HG03139 (cell line): Measurements from ENCODE around the gene ERVW-1.
"Not testable (repeated sequence)": the region's sequence is repeated elsewhere in the genome, so short reads cannot be mapped to it uniquely, and the experiment has no call there.

ENCODE experiments used
- ATAC-seq: cut with Tn5 transposase; IDR thresholded peaks from one replicate; pipeline ENCODE4 v1.9.1; 2021; ENCODE audit not compliant: unreplicated experiment

The ERVW-1 gene

DNA sequence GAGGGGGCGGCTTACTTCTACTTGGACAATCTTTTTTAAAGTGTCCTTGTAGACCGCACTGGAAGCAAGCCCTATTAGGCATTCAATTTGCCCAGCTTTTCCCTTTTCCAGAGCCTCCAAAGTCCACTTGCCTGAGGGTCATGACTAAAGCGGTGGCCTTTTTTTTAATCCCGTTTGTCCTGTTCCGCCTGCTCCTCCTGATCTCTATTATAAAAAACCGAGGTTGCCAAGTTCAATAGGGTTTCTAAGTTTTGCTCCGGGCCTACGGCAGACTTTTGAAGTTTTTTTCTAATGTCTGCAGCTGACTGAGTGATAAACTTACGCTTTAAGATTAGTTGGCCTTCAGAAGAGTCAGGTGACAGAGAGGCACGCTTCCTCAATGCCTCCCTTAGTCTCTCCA, 3.8 kb downstream of the ERVW-1 start:
- not testable (repeated sequence) for ATAC-seq

DNA sequence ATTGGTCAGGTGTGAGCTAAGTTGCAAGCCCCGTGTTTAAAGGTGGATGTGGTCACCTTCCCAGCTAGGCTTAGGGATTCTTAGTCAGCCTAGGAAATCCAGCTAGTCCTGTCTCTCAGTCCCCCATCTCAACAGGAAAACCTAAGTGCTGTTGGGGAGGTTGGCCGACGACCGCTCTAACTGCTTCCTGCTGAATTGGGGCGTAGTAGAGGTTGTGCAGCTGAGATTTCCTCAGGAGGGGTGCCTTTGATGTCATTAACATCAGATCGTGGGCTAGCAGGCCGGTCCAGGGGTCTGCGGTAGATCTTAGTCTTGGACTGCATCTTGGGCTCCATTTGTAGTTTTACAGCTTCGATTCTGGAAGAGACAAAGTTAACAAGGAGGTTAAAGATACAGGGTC, 9.2 kb downstream of the ERVW-1 start:
- not testable (repeated sequence) for ATAC-seq

DNA sequence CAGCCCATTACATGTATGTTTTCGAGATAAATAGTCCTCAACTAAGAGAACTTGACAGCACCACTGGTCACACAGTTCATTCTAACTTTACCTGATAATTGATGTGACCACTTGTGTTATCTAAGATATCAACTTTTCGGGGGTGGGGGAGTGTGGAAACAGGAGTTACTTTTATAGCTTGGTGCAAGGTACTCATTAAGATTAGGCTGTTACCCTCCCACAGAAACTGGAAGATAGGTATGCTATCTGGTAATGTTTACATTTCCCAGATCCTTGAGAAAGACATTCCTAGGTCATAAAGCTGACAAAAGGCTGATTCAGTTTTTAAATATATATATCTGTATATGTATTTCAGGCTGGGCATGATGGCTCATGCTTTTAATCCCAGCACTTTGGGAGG, 11.1 kb downstream of the ERVW-1 start:
- no peak for ATAC-seq

DNA sequence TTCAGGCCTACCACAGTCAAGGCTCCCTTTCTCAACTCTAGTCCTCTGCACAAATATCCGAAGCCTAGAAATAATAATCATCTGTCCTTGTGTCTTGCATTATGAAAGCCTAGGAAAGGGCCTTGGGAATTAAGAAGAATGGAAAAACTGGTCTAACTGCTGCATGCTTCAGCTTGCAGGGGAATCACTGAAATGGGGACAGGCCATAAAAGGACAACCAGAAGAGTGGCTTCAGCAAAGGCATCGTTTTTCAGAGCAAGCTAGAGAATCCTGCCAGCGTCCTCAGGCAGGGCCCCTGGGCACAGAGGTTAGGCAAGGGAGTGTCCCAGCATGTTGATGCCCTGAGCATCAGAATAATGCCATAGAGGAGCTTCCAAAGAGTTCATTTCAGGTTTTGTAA, 13.2 kb downstream of the ERVW-1 start:
- ATAC-seq, result no peak

DNA sequence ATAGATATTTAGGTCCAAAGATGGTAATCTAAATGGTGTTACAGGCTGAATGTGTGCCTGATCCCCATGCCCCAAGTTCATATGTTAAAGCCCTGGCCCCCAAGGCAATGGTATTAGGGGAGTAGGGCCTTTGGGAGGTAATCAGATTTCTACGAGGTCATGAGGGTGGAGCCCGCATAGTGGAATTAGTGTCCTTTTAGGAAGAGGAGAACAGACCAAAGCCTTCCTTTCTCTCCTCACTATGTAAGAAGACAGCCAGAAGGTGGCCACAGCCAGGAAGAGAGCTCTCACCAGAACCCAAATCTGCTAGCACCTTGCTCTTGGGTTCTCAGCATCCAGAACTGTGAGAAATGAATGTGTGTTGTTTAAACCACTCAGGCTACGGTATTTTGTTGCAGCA, 15.2 kb downstream of the ERVW-1 start:
- no peak for ATAC-seq

DNA sequence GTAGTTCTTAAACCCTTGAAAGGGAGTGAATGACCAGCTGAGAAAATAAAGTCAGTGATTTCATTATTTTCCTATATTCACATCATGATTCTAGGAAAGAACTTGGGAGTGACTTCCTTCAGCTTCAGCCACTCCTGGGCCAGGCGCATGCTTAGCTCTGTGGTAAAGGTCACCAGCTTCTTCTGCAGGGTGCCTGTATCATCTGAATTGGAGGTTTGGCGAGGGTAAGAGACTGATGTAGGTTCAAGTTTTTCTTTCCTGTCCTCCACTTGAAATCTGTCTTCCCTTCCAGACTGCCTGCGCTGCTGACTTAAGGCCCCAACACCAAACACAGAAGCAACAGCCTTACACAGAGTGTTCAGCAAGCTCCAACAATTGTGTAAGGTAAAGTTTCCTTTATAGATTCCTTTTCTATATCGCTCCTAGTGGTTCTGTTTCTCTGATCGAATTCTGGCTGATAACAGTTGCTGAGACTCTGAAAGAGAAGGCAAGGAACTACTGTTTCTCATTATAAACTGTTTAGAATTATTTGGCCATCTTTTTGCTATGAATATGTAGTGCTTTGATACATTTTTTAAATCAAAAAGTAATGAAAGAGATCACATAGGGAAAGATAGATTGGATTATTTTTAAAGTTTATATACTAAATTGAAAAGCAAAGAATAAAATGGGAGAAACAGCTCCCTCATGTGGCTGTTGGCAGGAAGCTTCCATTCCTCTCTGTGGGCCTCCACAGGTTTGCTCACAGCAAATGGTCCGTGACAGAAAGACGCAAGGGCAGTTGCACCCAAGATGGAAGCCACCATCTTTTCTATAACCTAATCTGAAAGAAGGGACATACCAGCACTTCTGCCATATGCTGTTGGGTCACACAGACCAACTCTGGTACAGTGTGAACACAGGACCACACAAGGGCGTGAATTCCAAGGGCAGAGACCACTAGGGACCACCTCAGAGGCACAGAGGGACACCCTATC, 16.4 kb downstream of the ERVW-1 start:
- ATAC-seq, result peak; percentile 76

DNA sequence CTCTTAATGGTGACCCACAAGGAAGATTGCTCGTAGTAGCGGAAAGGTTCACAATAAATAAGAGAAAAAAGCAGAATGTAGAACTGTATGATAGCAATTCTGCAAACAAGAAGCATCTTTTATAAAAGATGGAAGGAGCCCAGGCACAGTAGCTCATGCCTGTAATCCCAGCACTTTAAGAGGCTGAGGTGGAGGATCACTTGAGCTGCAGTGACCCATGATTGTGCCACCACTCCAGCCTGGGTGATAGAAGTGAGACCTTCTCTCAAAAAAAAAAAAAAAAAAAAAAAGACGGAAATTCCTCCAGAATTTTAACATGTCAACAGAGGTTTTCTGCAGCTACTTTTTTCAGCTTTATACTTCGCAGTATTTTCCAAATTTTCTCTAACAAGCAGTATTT, 17.2 kb downstream of the ERVW-1 start:
- ATAC-seq, result no peak

DNA sequence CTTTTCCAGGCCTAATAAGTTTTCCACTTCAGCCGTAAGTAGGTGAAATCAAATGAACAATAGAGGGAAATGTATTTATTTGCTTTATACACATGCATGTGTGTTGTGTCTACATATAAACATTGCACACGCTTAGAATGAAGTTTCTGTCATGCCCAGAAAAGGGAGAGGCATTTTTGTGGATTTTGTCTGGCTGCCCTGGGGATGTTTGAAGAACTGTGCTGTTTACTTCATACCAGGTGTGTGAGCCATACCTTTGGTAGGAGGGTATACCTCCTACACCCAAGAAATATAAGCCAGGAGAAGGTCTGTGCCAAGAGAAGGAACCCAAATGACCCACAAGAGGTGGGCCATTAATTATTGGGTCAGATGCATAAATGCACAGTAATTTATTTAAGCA, 17.6 kb downstream of the ERVW-1 start:
- ATAC-seq, result no peak

DNA sequence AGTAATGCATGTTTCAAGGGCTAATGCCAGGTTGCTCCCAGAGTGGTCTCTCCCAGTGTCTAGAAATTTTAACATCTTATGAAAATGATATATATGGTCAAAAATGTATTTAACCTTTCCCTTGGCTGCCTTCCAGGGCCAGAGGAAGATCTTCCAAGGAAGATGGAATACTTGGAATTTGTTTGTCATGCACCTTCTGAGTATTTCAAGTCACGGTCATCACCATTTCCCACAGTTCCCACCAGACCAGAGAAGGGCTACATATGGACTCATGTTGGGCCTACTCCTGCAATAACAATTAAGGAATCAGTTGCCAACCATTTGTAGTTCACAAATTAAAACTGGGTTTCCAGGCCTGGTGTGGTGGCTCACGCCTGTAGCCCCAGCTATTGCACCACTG, 21.5 kb downstream of the ERVW-1 start:
- no peak for ATAC-seq

DNA sequence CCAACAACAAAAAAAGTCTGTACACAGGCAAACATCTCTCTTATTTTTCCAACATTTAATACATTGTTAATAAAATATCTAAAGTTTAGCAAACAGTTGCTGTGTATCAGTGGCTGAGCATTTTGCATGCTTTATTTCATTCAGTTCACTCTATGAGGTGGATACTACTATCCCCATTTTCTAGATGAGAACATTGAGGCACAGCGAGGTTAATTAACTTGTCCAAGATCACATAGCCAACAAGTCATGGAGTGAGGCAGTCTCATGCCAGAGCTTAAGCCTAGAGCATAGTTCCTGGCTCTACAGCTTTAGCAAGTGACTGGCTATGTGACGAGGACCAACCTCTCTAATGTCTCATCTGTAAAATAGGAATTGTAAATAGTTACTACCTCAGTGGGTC, 26.1 kb downstream of the ERVW-1 start:
- ATAC-seq, result no peak

DNA sequence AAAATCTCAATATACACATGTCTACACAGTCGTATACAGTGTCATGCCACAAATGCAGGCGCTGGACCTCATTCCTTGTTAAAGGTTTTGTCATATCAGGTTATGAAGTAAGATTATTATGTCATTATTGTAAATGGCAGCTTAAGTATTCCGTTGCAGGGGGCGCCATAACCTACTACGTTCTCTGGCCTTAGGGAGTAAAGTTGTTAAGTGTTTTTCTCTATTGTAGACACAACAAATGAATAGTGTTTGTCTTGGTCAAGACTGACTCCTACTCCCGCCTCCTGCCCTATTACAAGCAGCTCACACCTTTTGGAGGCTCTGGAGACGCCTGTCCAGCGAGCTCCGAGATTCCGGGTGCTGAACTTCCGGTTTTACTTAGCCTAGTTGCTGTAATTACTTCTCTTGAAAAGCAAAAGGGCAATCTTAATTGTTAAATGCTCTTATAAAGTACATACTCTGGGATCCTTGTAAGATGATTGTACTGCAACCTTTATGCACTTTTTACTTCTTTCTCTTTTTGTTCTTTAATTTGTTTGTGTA, 29.5 kb downstream of the ERVW-1 start:
- peak; percentile 39 for ATAC-seq

DNA sequence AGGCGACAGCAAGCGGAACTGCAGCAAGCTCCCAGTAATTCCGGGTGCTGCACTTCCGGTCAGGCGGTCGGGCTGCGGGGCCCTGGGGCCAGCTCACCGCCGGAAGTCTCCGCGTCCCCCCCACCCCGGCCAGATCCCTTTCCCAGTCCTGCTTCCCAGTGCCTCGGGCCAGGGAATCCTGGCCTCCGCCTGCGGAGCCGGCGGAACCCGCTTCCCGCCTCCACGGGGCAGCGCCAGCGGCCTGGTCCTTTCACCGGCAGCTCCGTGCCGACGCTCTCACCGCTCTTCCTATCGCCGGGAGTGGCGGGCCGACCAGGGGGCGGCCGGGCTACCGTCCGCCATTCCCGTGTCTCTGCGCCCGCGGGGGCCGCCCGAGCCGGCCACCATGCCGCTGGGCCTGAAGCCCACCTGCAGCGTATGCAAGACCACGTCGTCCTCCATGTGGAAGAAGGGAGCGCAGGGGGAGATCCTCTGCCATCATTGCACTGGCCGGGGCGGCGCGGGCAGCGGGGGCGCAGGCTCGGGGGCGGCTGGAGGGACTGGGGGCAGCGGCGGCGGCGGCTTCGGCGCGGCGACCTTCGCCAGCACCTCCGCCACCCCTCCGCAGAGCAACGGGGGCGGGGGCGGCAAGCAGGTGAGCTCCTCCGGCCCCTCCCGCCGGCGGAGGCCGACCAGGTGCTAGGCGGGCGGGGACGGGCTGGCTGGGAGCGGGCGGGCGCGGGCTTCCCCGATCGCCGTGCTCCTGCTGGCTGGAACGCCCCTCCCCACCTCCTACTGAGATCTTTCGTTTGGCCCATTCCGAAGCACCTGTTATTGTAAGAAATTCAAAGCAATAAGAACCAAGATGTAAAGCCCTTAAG, 30.2 kb downstream of the ERVW-1 start, which contains the start of gene GATAD1:
Gene GATAD1, plus strand, starts transcription at position 138 of the 860 bp plus-strand sequence. Its CDS starts 248 bp downstream, at position 386.
- peak; percentile 80 for ATAC-seq

DNA sequence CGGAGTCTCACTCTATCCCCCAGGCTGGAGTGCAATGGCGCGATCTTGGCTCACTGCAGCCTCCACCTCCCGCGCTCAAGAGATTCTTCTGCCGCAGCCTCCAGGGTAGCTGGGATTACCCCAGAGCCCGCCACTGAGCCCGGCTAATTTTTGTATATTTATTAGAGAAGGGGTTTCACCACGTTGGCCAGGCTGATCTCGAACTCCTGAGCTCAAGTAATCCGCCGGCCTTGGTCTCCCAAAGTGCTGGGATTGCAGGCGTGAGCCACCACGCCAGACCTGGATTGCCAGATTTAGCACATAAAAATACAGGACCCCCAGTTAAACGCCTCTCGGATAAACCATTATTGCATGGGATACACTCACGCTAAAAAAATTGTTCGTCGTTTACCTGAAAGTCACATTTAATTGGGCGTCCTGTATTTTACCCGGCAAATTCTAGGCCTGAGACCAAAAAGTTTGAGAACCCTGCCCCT, 30.8 kb downstream of the ERVW-1 start:
- ATAC-seq, result no peak

DNA sequence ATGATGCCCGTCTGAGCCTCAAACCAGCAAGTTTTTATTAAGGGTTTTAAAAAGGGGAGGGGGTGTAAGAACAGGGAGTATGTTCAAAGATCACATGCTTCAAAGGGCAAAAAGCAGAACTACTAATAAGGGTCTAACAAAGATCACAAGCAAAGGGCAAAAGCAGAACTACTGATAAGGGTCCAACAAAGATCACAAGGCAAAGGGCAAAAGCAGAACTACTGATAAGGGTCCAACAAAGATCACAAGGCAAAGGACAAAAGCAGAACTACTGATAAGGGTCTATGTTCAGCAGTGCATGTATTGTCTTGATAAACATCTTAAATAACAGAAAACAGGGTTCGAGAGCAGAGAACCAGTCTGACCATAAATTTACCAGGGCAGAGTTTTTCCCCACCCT, 35.0 kb downstream of the ERVW-1 start:
- not testable (repeated sequence) for ATAC-seq

DNA sequence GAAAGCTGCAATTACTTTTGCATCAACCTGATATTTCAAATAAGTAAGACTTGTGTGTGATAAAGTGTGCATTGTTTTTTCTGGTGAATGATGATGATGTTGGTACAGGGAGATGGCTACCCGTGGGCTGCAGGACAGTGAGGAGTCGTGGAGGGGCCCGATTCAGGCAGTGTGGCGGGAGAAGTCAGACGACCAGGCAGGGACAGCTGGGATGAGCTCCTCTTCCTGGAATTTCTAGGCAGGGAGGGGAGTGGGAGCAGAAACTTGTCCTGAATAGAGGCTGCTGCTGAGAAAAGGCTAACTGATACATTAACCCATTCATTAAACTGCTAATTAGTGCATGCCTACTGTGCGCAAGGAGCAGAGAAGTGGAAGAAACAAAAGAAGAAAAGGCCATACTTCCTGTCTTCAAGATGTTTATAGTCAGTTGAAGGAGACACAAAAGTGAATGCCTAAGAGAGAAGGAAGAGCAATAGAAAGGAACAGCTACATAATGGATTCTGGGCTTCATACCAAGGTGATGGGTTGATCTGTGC, 39.7 kb downstream of the ERVW-1 start:
- no peak for ATAC-seq

DNA sequence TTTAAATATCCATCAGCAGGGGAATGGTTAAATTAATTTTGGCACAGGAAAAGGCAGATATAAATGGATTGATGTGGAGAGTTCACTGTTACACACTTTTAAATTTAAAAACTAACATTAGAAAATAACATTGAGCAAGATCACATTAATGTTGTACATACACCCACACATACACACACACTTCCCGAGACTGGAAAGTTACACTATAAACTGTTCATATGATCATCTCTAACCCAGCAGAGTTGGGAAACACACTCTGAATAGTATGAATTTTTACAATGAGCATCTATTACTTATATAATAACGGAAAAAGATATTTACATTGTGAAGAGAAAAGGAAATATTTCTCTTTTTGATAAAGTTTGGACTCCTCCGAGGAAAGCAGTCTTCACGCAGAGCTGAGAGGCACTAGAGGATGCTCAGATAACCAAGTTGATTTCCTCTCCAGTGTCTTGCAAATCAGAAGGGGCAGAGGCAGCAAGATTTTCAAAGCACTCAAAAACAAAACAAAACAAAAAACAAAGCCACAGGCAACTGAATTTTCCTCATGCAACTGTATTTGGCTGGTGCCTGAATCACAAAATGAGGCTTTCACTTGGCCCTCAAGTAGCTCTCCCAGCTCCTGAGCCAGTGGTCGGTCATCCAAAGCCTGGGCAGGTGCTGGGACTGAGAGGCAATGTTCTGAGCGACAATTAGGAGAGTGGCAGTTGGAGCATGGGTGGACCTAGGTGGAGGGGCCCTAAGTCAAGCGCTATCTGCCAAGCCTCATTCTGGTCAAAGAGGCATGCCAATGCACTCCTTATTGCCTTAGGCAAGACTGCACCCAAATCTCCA, 40.9 kb downstream of the ERVW-1 start:
- no peak for ATAC-seq

DNA sequence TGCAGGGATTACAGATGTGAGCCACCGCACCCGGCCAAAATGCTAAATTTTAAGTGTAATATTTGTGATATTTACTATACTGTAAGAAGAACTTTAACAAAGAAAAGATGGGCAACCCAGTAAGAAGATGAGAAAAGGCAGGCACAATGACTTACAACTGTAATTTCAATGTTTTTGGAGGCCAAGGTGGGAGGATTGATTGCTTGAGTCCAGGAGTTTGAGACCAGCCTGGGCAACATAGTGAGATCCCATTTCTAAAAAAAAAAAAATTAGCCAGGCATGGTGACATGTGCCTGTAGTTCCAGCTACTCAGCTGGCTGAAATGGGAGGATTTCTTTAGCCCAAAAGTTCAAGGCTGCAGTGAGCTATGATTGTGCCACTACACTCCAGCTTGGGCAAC, 42.2 kb downstream of the ERVW-1 start:
- no peak for ATAC-seq

DNA sequence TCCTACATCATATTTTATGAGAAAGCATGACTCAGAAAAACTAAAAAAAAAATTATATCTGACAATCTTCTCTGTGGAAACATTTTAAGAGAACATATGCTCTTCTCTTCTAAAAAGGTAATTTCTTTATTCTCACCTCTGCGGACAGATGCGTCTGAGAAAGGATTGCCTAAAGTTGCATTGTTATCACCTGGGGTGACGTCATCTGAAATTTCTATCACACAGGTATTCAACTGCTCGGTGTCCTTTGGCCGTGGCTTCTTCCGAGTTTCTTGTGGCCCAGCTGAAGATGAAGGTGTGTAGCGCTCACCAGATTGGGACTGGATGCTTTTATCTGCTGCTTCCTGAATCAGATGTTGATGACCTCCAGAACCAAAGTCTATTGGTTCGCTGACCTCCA, 44.7 kb downstream of the ERVW-1 start:
- no peak for ATAC-seq

DNA sequence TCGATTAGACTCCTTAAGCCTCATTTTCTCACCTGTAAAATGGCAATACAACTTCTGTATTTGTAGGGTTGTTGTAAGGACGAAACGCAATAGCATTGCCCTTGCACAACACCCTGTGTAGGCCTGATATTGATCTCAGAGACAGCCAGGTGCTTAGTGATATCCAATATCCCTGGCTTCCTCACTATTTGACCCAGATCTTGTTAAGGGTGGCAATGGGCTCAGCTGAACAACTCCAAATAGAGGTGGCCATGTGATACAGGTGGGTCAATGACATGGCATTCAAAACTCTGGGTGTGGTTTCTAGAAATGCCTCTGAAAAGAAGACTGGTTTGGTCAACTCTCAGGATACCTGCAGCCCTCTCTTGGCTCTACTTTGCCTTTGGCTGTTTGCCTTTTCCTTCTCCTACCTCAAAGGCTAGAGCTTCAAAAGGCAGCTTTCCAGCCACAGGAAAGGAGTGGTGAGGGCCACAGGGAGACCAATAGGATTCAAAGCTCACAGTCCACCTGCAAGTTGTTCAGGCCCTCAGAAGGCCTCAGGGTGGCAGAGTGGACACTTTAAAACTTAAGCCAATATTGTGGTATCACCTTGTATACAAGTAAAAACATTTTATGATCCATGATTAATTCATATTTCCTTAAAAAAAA, 45.3 kb downstream of the ERVW-1 start:
- no peak for ATAC-seq

DNA sequence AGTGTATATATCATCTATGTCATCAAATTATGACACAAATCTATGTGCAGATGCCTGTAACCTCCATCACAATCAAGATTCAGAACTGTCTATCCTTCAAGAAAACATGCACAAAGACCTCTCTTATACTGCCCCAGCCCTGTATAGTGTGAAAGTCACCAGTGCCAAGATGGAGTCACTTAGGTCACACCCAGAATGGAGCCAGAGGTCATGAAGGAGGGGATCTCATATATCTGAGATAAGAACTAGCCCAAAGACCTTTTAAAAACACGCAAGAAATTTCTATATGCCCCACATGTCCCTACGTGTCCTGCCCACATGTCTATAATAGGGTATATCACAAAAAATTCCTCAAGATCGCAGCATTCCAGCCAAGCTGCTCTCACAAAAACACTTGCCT, 50.6 kb downstream of the ERVW-1 start:
- ATAC-seq, result no peak
